ENCODE measurements around the gene MAPK4. TPM values are rescaled to one million over a fixed set of nuclear protein-coding genes. Genes with fewer than 3 reads are reported as not detected.

MAPK4 gene
- total and polyA plus RNA-seq, 12 donors, result 7.5 to 86.9 (median 37.1) TPM

DNA sequence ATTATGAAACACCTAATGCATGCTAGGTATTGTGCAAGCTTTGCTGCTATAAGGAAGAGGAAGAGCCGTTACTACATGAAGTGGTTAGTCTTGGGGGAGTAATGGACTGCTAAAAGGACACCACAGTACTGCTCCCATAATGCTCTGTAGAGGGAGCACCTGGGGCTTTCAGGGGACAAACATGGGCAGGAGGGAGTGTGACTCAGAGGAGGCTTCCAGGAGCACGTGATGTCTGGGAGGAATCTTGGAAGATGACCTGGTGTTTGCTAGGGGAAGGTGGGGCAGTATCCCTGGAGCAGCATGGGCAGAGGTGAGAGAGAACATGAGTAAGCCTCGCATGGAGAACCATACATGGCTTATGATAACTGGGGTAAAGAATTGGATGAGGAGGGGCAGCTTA, 18.8 kb downstream of the MAPK4 start:
- DNase-seq, result no peak
- peak in 1 of 8 donors; percentile 20 for ATAC-seq
- no peaks in the 10 kb centered on the region for H3K27me3 ChIP-seq
- peak overlapping the region in 3 of 10 donors; percentile 13 to 41 (median 35) for H3K27ac ChIP-seq
- intact Hi-C loops (cut with DNase I), result no loop called here
- H3K4me1 ChIP-seq, result peaks cover 0 to 41% (median 4%) of the 10 kb centered on the region in 9 donors
- H3K9me3 ChIP-seq, result no peaks in the 10 kb centered on the region
- WGBS, 2 donors, result 76 to 79% methylated on average over 3 of the region's 3 CpGs
- no peak overlapping the region for H3K4me3 ChIP-seq
- H3K36me3 ChIP-seq, result no peaks in the 10 kb centered on the region
- no peak for TF ChIP-seq CTCF (IDR thresholded peaks at IDR 0.05)

DNA sequence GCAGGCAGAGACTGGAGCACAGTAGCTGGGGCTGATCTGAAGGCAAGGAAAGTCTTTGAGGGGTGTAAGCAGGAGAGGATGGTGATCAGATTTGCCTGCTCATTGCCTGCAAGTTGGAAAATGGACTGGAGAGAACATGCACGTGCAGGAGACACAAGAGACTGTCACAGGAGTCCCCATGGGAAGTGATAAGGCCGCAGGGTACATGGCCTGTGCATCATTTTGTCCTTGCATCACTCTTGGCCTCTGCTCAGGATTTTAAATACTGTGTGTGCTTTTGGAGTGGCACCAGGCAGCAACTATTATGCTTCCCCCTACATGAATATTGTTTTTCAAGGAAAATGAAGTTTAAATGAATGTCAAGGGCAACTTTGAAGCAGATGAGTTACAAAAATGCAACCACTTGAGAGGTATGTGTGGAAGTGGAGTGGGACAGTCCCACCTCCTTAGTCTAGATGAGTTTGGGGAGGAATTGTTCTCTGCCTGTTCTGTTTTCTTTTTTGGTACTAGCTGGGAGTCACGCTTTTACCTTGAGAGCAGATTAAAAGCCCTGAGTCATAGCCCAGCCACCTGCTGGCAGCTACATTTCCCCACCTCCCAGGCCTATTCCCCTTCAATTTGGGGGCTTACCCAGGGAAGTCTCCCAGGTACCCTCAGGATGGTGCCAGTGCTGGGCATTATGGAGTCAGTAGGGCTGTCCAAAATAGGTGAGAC, 19.3 kb downstream of the MAPK4 start:
- no peak overlapping the region for H3K4me3 ChIP-seq
- ATAC-seq (peak in 6 of 8 donors; percentile 65 to 90 (median 74)), DNase-seq (no peak)
- no peaks in the 10 kb centered on the region for H3K9me3 ChIP-seq
- no peak for TF ChIP-seq CTCF (IDR thresholded peaks at IDR 0.05)
- no peaks in the 10 kb centered on the region for H3K36me3 ChIP-seq
- intact Hi-C loops (cut with DNase I), result no loop called here
- H3K27me3 ChIP-seq, result no peaks in the 10 kb centered on the region
- WGBS, 2 donors, result 37 to 39% methylated on average over 3 of the region's 3 CpGs
- H3K27ac ChIP-seq, result peak overlapping the region in 3 of 10 donors; percentile 13 to 41 (median 35)
- peaks cover 0 to 41% (median 4%) of the 10 kb centered on the region in 9 donors for H3K4me1 ChIP-seq

DNA sequence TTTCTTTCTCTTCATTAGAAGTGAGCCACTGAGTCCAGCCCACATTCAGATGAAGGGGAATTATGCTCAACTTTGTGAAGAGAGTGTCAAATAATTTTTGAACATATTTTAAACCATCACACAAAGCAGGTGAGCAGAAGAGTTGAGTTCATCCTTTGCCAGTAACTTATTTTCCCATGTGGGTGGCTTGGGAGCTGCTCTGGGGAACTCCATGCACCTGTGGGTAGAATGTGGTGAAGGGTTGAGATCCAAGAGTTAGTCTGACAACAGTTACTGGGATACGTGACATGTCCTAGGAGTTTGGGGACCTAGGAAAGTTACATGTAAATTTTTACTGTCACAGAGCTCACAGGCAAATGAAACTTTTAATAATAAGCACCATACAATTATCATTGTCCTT, 21.6 kb downstream of the MAPK4 start:
- Histone ChIP-seq H3K4me3 (no peak overlapping the region), H3K27me3 (no peaks in the 10 kb centered on the region), H3K9me3 (no peaks in the 10 kb centered on the region), H3K36me3 (no peaks in the 10 kb centered on the region), H3K27ac (peak overlapping the region in 4 of 10 donors; percentile 8 to 58 (median 45)), H3K4me1 (peaks cover 0 to 41% (median 4%) of the 10 kb centered on the region in 9 donors)
- WGBS, 2 donors, result 76 to 79% methylated on average over 1 of the region's 1 CpG
- ATAC-seq (no peak), DNase-seq (no peak)
- intact Hi-C loops (cut with DNase I), result loop anchor here in 2 of 10 donors (5.0 to 10.0 kb wide), 2 partner anchors 63 to 76 kb away; no protein-coding TSS in a partner anchor
- no peak for TF ChIP-seq CTCF (IDR thresholded peaks at IDR 0.05)

DNA sequence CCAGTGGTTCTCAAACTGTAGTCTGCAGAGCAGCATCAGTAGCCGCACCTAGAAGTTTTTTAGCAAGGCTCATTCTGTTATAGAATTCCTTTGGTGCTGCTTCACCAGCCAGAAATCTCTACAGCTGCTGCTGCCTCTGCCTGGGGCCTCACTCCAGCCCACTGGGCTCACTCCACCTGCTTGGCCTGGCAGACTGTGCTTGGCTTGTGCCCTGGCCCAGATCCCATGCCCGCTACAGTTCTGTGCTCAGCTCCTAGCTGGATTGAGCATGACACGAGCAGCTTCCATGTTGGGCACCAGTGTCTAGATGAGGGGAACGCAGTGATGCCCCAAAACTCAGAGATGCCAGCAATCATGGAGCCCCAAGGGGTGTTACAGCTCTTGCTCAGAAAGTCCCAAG, 22.6 kb downstream of the MAPK4 start:
- WGBS, 2 donors, result 70 to 74% methylated on average over 4 of the region's 4 CpGs
- no peak overlapping the region for H3K4me3 ChIP-seq
- peak overlapping the region in 5 of 10 donors; percentile 8 to 58 (median 38) for H3K27ac ChIP-seq
- H3K27me3 ChIP-seq, result no peaks in the 10 kb centered on the region
- TF ChIP-seq CTCF (IDR thresholded peaks at IDR 0.05), result no peak
- H3K4me1 ChIP-seq, result peaks cover 0 to 41% (median 4%) of the 10 kb centered on the region in 9 donors
- H3K9me3 ChIP-seq, result peaks cover 0 to 5% (median 0%) of the 10 kb centered on the region in 11 donors
- ATAC-seq (peak; percentile 71 to 93 (median 82)), DNase-seq (peak; percentile 38 to 52)
- H3K36me3 ChIP-seq, result no peaks in the 10 kb centered on the region
- intact Hi-C loops (cut with DNase I), result loop anchor here in 2 of 10 donors (5.0 to 10.0 kb wide), 2 partner anchors 62 to 75 kb away; no protein-coding TSS in a partner anchor
